Measurements from ENCODE around the gene PTPRM.
A peak's percentile ranks its signal among the peaks of the same experiment; 100 is the strongest.

The PTPRM gene

GRCh38 chr18:7899078-7899477 lies 332.0 kb downstream of the PTPRM start:
- no peak for DNase-seq (ENCODE audit: low read depth)

GRCh38 chr18:7900091-7900490 lies 333.0 kb downstream of the PTPRM start:
- DNase-seq (ENCODE audit: low read depth) = no peak

- DNase-seq (ENCODE audit: low read depth) = peak; percentile 46
These were observed 334.5 kb downstream of the PTPRM start for GRCh38 chr18:7901657-7902056.

- peak; percentile 81 for DNase-seq (ENCODE audit: low read depth)
These were observed 335.3 kb downstream of the PTPRM start for GRCh38 chr18:7902399-7902839.

- DNase-seq (ENCODE audit: low read depth) = peak; percentile 88
These were observed 337.4 kb downstream of the PTPRM start for GRCh38 chr18:7904529-7904928.

- DNase-seq (ENCODE audit: low read depth) = peak; percentile 6
These were observed 341.7 kb downstream of the PTPRM start for GRCh38 chr18:7908681-7909299.

GRCh38 chr18:7914834-7915670 lies 347.9 kb downstream of the PTPRM start:
- DNase-seq (ENCODE audit: low read depth) = no peak

- peak; percentile 57 for DNase-seq (ENCODE audit: low read depth)
These were observed 351.6 kb downstream of the PTPRM start for GRCh38 chr18:7918701-7919100.

GRCh38 chr18:7919565-7919964 lies 352.4 kb downstream of the PTPRM start:
- no peak for DNase-seq (ENCODE audit: low read depth)

- DNase-seq (ENCODE audit: low read depth) = peak; percentile 74
These were observed 354.9 kb downstream of the PTPRM start for GRCh38 chr18:7921938-7922587.

GRCh38 chr18:7923105-7923504 lies 356.0 kb downstream of the PTPRM start:
- peak; percentile 16 for DNase-seq (ENCODE audit: low read depth)

GRCh38 chr18:7924616-7925015 lies 357.5 kb downstream of the PTPRM start:
- no peak for DNase-seq (ENCODE audit: low read depth)

- DNase-seq (ENCODE audit: low read depth) = no peak
These were observed 359.4 kb downstream of the PTPRM start for GRCh38 chr18:7926526-7926925.

GRCh38 chr18:7927119-7927518 lies 360.0 kb downstream of the PTPRM start:
- DNase-seq (ENCODE audit: low read depth) = no peak

- DNase-seq (ENCODE audit: low read depth) = no peak
These were observed 364.6 kb downstream of the PTPRM start for GRCh38 chr18:7931763-7932162.

- no peak for DNase-seq (ENCODE audit: low read depth)
These were observed 370.2 kb downstream of the PTPRM start for GRCh38 chr18:7937268-7937667.

- DNase-seq (ENCODE audit: low read depth) = no peak
These were observed 372.4 kb downstream of the PTPRM start for GRCh38 chr18:7939521-7939920.

GRCh38 chr18:7940379-7940778 lies 373.3 kb downstream of the PTPRM start:
- no peak for DNase-seq (ENCODE audit: low read depth)

- DNase-seq (ENCODE audit: low read depth) = no peak
These were observed 373.9 kb downstream of the PTPRM start for GRCh38 chr18:7940971-7941370.

- no peak for DNase-seq (ENCODE audit: low read depth)
These were observed 374.4 kb downstream of the PTPRM start for GRCh38 chr18:7941533-7941932.

- peak; percentile 97 for DNase-seq (ENCODE audit: low read depth)
These were observed 378.8 kb downstream of the PTPRM start for GRCh38 chr18:7945882-7946281.

GRCh38 chr18:7946734-7947377 lies 379.7 kb downstream of the PTPRM start:
- DNase-seq (ENCODE audit: low read depth) = peak; percentile 86
